ENCODE results near the gene MCRIP2.
A peak's percentile ranks its signal among the peaks of the same experiment; 100 is the strongest.

MCRIP2 gene

GRCh38 chr16:693766-694165 lies 52.1 kb downstream of the MCRIP2 start:
- peak overlapping the region; percentile 98 for H3K27ac ChIP-seq
- TF ChIP-seq, protein P1, sequence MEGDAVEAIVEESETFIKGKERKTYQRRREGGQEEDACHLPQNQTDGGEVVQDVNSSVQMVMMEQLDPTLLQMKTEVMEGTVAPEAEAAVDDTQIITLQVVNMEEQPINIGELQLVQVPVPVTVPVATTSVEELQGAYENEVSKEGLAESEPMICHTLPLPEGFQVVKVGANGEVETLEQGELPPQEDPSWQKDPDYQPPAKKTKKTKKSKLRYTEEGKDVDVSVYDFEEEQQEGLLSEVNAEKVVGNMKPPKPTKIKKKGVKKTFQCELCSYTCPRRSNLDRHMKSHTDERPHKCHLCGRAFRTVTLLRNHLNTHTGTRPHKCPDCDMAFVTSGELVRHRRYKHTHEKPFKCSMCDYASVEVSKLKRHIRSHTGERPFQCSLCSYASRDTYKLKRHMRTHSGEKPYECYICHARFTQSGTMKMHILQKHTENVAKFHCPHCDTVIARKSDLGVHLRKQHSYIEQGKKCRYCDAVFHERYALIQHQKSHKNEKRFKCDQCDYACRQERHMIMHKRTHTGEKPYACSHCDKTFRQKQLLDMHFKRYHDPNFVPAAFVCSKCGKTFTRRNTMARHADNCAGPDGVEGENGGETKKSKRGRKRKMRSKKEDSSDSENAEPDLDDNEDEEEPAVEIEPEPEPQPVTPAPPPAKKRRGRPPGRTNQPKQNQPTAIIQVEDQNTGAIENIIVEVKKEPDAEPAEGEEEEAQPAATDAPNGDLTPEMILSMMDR (IDR thresholded peaks at IDR 0.05) = no peak
- TF ChIP-seq ZFX (IDR thresholded peaks at IDR 0.05; ENCODE audit: borderline replicate concordance) = no peak

DNA sequence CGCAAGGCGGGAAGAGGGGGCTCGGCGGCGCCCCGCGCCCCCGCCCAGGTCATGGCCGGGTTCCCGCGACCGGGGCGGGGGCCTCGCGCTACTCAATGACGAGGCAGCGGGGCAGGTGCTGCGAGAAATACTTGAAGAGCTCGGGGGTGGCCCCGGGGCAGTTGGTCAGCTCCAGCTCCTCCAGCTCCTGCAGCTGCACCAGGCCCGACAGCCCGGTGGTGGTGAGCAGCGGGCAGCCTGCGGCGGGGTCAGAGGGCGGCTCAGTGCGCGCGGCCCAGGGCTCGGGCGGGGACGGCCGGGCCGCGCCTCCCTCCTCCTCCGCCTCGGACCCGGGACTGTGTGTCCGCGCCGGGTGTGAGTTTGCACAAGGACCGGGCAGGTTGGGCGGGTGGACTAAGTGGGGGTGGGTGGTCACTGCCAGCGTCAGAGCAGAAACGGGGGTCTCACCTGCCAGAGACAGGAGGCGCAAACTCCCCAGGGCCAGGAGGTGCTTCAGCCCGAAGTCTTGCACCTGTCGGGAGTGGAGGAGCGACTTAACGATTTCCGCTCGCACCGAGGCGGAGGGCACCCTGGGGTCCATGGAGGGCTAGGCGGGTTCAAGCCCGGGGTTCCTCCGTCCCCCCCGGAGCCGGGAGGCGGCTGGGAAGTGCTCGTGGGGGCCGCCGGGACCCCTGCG lies 52.7 kb downstream of the MCRIP2 start:
- peak overlapping the region; percentile 98 for H3K27ac ChIP-seq
- TF ChIP-seq, protein P1 (IDR thresholded peaks at IDR 0.05) = no peak
- TF ChIP-seq ZFX (IDR thresholded peaks at IDR 0.05; ENCODE audit: borderline replicate concordance) = no peak

- peak overlapping the region; percentile 98 for H3K27ac ChIP-seq
Measured at GRCh38 chr16:694863-695354, 53.3 kb downstream of the MCRIP2 start.

GRCh38 chr16:695355-696089 lies 53.9 kb downstream of the MCRIP2 start:
- H3K27ac ChIP-seq = peak overlapping the region; percentile 98
- no peak for TF ChIP-seq ZFX (IDR thresholded peaks at IDR 0.05; ENCODE audit: borderline replicate concordance)
- TF ChIP-seq, protein P1 (IDR thresholded peaks at IDR 0.05) = no peak

More at GRCh38 chr16:694863-695354, 53.3 kb downstream of the MCRIP2 start:
- TF ChIP-seq, protein P1 (IDR thresholded peaks at IDR 0.05) = no peak
- no peak for TF ChIP-seq ZFX (IDR thresholded peaks at IDR 0.05; ENCODE audit: borderline replicate concordance)

Data from 22Rv1 (cell line).